Measurements from ENCODE around the gene PRDM2. TPM values are rescaled to one million over a fixed set of nuclear protein-coding genes. Genes with fewer than 3 reads are reported as not detected.
"Not testable (repeated sequence)": the region's sequence is repeated elsewhere in the genome, so short reads cannot be mapped to it uniquely, and the experiment has no call there.

Gene PRDM2
- polyA plus RNA-seq, 1 of the 3 experiments (the other 2 are of a cell fraction): 7.2 TPM

DNA sequence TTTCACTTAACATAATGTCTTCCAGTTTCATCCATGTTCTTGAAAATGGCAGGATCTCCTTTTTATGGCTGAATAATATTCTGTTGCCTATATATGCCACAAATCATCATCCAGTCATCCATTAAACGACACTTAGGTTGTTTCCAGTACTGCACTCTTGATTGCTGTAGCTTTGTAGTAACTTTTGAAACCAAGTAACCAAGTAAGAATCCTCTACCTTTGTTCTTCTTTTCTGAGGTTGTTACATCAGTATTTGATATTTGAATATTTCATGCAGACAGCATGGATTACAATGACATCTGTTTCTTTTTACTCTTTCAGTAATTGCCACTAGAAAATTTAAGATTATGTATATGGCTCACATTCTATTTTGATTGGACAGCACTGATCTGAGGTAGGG lies 22.1 kb upstream of the PRDM2 start:
- H2AFZ ChIP-seq (ENCODE audit: low read depth): no peak overlapping the region
- no peak for DNase-seq
- no peaks in the 10 kb centered on the region for H3F3A ChIP-seq (replicated peaks; ENCODE audit: insufficient read depth)
- no peak overlapping the region for H3K9ac ChIP-seq
- H3K36me3 ChIP-seq (replicated peaks in 1 of 2; ENCODE audit: control insufficient read depth in 1 of 2, insufficient read depth in 2 of 2, low read length in 1 of 2): no peaks in the 10 kb centered on the region
- no peaks in the 10 kb centered on the region for H4K20me1 ChIP-seq (ENCODE audit: insufficient read depth)
- WGBS (ENCODE audit: low lambda C conversion rate): 0% methylated on average over 1 of the region's 1 CpG
- H3K9me3 ChIP-seq: no peaks in the 10 kb centered on the region
- ChIA-PET POLR2A (no interaction called here), CTCF (interaction anchor here (1.7 kb wide), 1 partner anchor 12 kb away, joined by 5 read pairs; no protein-coding TSS in a partner anchor)
- no peaks in the 10 kb centered on the region for H3K9me2 ChIP-seq
- H3K27me3 ChIP-seq (ENCODE audit: insufficient read depth): no peaks in the 10 kb centered on the region
- H3K4me1 ChIP-seq (ENCODE audit: control insufficient read depth in 1 of 2, insufficient read depth in 2 of 2, low read depth in 1 of 2, low read length in 1 of 2): no peaks in the 10 kb centered on the region
- no peak for TF ChIP-seq FOXM1 (IDR thresholded peaks at IDR 0.05; ENCODE audit: low read depth)
- TF ChIP-seq RXRA (IDR thresholded peaks at IDR 0.05; ENCODE audit: borderline replicate concordance, low read depth): no peak
- no peak for TF ChIP-seq NRF1 (IDR thresholded peaks at IDR 0.05; ENCODE audit: low read depth, low read length)
- TF ChIP-seq JUND (IDR thresholded peaks at IDR 0.05): no peak
- no peak for TF ChIP-seq TCF12 (IDR thresholded peaks at IDR 0.05)
- no peak for TF ChIP-seq EP300 (IDR thresholded peaks at IDR 0.05; ENCODE audit: borderline replicate concordance in 1 of 2, low read depth in 1 of 2, low read length in 1 of 2)
- TF ChIP-seq, protein P1, sequence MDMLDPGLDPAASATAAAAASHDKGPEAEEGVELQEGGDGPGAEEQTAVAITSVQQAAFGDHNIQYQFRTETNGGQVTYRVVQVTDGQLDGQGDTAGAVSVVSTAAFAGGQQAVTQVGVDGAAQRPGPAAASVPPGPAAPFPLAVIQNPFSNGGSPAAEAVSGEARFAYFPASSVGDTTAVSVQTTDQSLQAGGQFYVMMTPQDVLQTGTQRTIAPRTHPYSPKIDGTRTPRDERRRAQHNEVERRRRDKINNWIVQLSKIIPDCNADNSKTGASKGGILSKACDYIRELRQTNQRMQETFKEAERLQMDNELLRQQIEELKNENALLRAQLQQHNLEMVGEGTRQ (IDR thresholded peaks at IDR 0.05; ENCODE audit: borderline replicate concordance, low read depth, low read length): no peak
- no peak for TF ChIP-seq ELF1 (IDR thresholded peaks at IDR 0.05)
- TF ChIP-seq MXI1 (IDR thresholded peaks at IDR 0.05; ENCODE audit: low read depth, low read length): no peak
- TF ChIP-seq RCOR1 (IDR thresholded peaks at IDR 0.05; ENCODE audit: low read length): no peak
- no peak for TF ChIP-seq GABPA (IDR thresholded peaks at IDR 0.05; ENCODE audit: low read depth)
- no peak for TF ChIP-seq NFIC (IDR thresholded peaks at IDR 0.05; ENCODE audit: borderline replicate concordance)
- no peak overlapping the region for H3K4me3 ChIP-seq (ENCODE audit: low read depth in 2 of 2, low read length in 1 of 2)
- H3K79me2 ChIP-seq (ENCODE audit: insufficient read depth): no peaks in the 10 kb centered on the region
- no peak overlapping the region for H3K27ac ChIP-seq (ENCODE audit: low read depth in 2 of 2, low read length in 1 of 2)
- H3K4me2 ChIP-seq: no peak overlapping the region

DNA sequence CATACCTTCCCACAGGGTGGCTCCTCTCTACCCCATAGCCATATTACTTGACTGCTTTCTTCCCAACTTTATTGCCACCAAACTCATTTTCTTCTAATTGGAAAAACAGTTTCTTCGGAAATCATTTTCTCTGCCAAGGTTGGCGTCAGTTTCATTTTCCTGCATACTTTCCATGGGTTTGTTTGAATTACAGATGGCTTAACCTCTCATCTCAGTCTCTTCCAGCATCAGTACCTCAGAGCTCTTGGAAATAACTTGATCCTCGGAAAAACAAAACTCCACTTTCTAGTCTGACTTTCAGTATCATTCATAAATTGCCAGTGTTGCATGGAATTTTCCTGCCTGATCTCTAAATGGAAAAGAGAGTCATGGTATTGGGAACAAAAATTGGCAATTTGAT lies 20.3 kb upstream of the PRDM2 start:
- POLR2A ChIA-PET: no interaction called here
- Histone ChIP-seq H3K9me2 (no peaks in the 10 kb centered on the region), H4K20me1 (ENCODE audit: insufficient read depth) (no peaks in the 10 kb centered on the region), H3K36me3 (replicated peaks in 1 of 2; ENCODE audit: control insufficient read depth in 1 of 2, insufficient read depth in 2 of 2, low read length in 1 of 2) (no peaks in the 10 kb centered on the region), H3F3A (replicated peaks; ENCODE audit: insufficient read depth) (no peaks in the 10 kb centered on the region), H2AFZ (ENCODE audit: low read depth) (no peak overlapping the region), H3K4me3 (ENCODE audit: low read depth in 2 of 2, low read length in 1 of 2) (no peak overlapping the region), H3K4me2 (no peak overlapping the region), H3K79me2 (ENCODE audit: insufficient read depth) (no peaks in the 10 kb centered on the region), H3K9me3 (no peaks in the 10 kb centered on the region), H3K4me1 (ENCODE audit: control insufficient read depth in 1 of 2, insufficient read depth in 2 of 2, low read depth in 1 of 2, low read length in 1 of 2) (no peaks in the 10 kb centered on the region), H3K27me3 (ENCODE audit: insufficient read depth) (no peaks in the 10 kb centered on the region), H3K9ac (no peak overlapping the region), H3K27ac (ENCODE audit: low read depth in 2 of 2, low read length in 1 of 2) (no peak overlapping the region)
- WGBS (ENCODE audit: low lambda C conversion rate): 52% methylated on average over 3 of the region's 3 CpGs
- TF ChIP-seq FOXM1 (IDR thresholded peaks at IDR 0.05; ENCODE audit: low read depth): no peak
- TF ChIP-seq RFX5 (IDR thresholded peaks at IDR 0.05; ENCODE audit: low read length): no peak
- TF ChIP-seq MXI1 (IDR thresholded peaks at IDR 0.05; ENCODE audit: low read depth, low read length): no peak
- no peak for TF ChIP-seq MEF2A (IDR thresholded peaks at IDR 0.05; ENCODE audit: borderline replicate concordance, low read depth)
- TF ChIP-seq YY1 (IDR thresholded peaks at IDR 0.05; ENCODE audit: low read depth): no peak
- no peak for DNase-seq
- CTCF ChIA-PET: interaction anchor here (0.9 to 1.7 kb wide), 2 partner anchors 13 to 286 kb away, joined by 3 to 5 read pairs; no protein-coding TSS in a partner anchor

DNA sequence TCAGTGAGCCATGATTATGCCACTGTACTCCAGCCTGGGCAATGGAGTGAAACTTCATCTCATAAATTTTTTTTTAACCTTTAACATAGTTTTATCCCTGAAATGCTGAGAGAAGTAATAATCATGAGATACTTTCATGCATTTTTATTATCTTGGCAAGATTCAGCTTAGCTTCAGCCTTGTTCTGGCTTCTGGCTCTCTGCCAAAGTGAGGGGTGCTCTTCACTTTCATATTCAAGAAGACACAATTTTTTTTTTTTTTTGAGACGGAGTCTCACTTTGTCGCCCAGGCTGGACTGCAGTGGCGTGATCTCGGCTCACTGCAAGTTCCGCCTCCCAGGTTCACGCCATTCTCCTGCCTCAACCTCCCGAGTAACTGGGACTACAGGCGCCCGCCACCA lies 19.4 kb upstream of the PRDM2 start:
- H3K79me2 ChIP-seq (ENCODE audit: insufficient read depth); H3K27me3 ChIP-seq (ENCODE audit: insufficient read depth); H3K4me2 ChIP-seq; H3K9ac ChIP-seq; POLR2A ChIA-PET; H3K4me3 ChIP-seq (ENCODE audit: low read depth in 2 of 2, low read length in 1 of 2); H3K9me2 ChIP-seq; DNase-seq; H4K20me1 ChIP-seq (ENCODE audit: insufficient read depth); H3K27ac ChIP-seq (ENCODE audit: low read depth in 2 of 2, low read length in 1 of 2); H3K4me1 ChIP-seq (ENCODE audit: control insufficient read depth in 1 of 2, insufficient read depth in 2 of 2, low read depth in 1 of 2, low read length in 1 of 2); H2AFZ ChIP-seq (ENCODE audit: low read depth); CTCF ChIA-PET; H3F3A ChIP-seq (replicated peaks; ENCODE audit: insufficient read depth); H3K9me3 ChIP-seq; H3K36me3 ChIP-seq (replicated peaks in 1 of 2; ENCODE audit: control insufficient read depth in 1 of 2, insufficient read depth in 2 of 2, low read length in 1 of 2): not testable (repeated sequence)
- WGBS (ENCODE audit: low lambda C conversion rate): 20% methylated on average over 6 of the region's 9 CpGs
